ENCODE data around the gene ROR2.

DNA sequence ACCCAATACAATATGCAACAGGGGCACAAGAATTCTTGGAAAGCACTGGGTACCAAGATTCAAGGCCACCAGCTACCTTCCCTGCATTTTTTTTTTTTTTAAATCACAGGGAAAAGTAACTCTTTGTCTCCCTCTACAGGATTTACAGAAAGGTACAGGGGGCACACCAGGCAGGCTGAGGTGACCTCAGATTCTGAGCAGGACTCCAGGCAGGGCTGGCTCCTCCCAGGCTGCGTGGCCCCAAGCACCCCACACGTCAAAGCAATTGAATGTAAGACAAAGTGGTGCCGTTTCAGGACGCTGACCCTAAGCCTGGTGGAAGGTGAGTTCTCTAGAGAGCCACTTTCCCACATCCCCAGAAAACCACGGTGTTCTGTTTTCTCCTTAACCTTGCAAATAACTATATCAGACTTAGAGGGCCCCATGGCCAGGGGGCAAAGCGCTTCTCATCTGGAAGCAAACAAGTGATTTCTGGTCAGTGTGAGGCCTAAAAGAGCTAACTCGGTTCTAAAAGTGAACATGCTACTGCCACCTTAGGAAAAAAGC, 222.6 kb downstream of the ROR2 start:
- TF ChIP-seq, protein P1, sequence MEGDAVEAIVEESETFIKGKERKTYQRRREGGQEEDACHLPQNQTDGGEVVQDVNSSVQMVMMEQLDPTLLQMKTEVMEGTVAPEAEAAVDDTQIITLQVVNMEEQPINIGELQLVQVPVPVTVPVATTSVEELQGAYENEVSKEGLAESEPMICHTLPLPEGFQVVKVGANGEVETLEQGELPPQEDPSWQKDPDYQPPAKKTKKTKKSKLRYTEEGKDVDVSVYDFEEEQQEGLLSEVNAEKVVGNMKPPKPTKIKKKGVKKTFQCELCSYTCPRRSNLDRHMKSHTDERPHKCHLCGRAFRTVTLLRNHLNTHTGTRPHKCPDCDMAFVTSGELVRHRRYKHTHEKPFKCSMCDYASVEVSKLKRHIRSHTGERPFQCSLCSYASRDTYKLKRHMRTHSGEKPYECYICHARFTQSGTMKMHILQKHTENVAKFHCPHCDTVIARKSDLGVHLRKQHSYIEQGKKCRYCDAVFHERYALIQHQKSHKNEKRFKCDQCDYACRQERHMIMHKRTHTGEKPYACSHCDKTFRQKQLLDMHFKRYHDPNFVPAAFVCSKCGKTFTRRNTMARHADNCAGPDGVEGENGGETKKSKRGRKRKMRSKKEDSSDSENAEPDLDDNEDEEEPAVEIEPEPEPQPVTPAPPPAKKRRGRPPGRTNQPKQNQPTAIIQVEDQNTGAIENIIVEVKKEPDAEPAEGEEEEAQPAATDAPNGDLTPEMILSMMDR (IDR thresholded peaks at IDR 0.05), result peak; percentile 60 to 68 (median 64)
- no peak for TF ChIP-seq EP300 (IDR thresholded peaks at IDR 0.05; ENCODE audit: low read depth)
